BE2C (cell line): Measurements from ENCODE around the gene HOXA7.

ENCODE experiments used
- DNase-seq: peaks from one replicate; pipeline ENCODE4 v3.0.0-alpha.2; 2020
- H3K27me3 ChIP-seq: fragments of 250-450 bp; sonication (Bioruptor Pico); 2 replicates; pipeline ENCODE4 v1.5.1; 2020; ENCODE audit warnings: mild to moderate bottlenecking
- H3K36me3 ChIP-seq: fragments of 250-450 bp; sonication (Bioruptor Pico); 2 replicates; pipeline ENCODE4 v1.5.1; 2020; ENCODE audit warnings: mild to moderate bottlenecking
- H3K4me1 ChIP-seq: fragments of 250-450 bp; sonication (Bioruptor Pico); 2 replicates; pipeline ENCODE4 v1.5.1; 2020
- H3K4me3 ChIP-seq: 2 replicates; pipeline ENCODE4 v1.5.1; 2011; ENCODE audit warnings: low read depth, low read length
- H3K9me3 ChIP-seq: fragments of 250-450 bp; sonication (Bioruptor Pico); 2 replicates; pipeline ENCODE4 v1.5.1; 2020
- CTCF ChIP-seq: IDR thresholded peaks from 2 replicates; pipeline ENCODE4 v1.5.1; 2012; ENCODE audit warnings: mild to moderate bottlenecking, low read depth, low read length

The HOXA7 gene

DNA sequence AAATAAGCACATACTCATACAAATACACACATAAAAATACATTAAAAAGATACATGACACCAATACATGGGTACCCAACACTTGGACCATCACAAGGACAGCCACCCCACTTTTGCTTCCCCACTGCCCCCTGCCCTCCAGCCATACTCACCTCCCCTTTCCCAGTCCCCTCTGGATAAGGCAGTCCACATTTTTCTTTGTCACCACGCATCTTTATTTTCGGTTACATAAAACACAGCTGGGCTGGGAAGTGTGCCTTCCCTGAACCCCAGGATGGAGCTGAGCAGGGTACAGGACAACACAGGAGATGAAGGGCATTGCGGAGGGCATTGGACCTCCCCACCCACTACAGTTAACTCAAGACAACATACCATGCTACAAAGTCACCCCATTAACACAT, 2.9 kb downstream of the HOXA7 start:
- no peak for TF ChIP-seq CTCF
- DNase-seq = no peak
- no peaks in the 10 kb centered on the region for H3K4me1 ChIP-seq
- peaks cover 100% of the 10 kb centered on the region for H3K27me3 ChIP-seq
- no peaks in the 10 kb centered on the region for H3K9me3 ChIP-seq
- H3K36me3 ChIP-seq = no peaks in the 10 kb centered on the region
- H3K4me3 ChIP-seq = no peak overlapping the region

- H3K4me1 ChIP-seq = no peaks in the 10 kb centered on the region
- no peaks in the 10 kb centered on the region for H3K9me3 ChIP-seq
- H3K27me3 ChIP-seq = peaks cover 100% of the 10 kb centered on the region
- DNase-seq = peak; percentile 3
- H3K36me3 ChIP-seq = no peaks in the 10 kb centered on the region
- H3K4me3 ChIP-seq = no peak overlapping the region
- TF ChIP-seq CTCF = no peak
Measured at GRCh38 chr7:27152816-27153442, 3.5 kb downstream of the HOXA7 start.

DNA sequence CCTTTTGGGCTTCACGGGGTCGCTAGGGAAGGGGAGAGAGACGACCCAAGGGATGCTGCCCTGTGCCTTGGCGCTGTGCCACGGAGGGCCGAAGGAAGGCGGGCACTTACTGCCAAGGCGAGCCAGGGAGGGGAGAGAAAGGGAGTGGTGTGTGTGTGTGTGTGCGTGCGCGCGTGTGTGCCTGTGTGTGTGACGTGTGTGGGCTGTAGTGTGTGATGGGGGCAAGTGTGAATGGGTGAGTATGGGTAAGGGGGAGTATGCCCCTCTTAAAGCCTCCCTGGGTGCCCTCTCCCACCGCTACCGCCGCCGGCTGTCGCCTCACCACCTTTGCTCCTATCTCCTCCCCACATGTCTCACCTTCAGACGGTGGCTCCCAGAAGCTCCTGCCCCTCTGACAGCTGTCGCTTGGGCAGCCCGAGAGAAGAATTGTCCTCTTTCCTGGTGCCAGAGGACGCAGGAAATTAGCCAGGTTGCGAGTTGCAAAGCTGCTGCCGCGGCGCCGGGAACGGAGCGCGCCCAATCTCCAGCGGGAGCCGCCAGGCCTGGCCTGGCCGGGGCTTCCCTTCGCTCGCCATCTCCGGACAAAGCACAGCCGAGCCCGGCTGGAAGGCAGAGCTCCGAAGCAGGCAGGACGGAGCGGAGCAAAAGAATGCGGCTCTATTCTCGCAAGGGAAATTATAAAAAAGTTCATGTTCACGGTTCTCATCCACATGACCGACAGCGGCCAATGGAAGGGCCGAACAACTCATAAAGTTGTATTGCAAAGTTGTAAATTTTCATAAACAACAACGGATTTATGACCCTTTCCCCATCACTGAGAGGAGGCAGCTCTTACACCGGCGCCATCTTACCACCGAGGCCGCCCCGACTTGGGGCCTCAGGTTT, 4.3 kb downstream of the HOXA7 start, which contains the start of gene HOXA3:
Gene HOXA3 (minus strand): TSS at position 653 of the 885 bp plus-strand sequence. CDS start 41,943 bp downstream, outside the sequence.
- no peak for TF ChIP-seq CTCF
- Histone ChIP-seq H3K9me3 (no peaks in the 10 kb centered on the region), H3K27me3 (peaks cover 100% of the 10 kb centered on the region), H3K4me3 (no peak within 1 kb of the TSS; the same call in 1 of the 2 replicates), H3K4me1 (no peaks in the 10 kb centered on the region), H3K36me3 (no peaks in the 10 kb centered on the region)
- peak; percentile 10 for DNase-seq

DNA sequence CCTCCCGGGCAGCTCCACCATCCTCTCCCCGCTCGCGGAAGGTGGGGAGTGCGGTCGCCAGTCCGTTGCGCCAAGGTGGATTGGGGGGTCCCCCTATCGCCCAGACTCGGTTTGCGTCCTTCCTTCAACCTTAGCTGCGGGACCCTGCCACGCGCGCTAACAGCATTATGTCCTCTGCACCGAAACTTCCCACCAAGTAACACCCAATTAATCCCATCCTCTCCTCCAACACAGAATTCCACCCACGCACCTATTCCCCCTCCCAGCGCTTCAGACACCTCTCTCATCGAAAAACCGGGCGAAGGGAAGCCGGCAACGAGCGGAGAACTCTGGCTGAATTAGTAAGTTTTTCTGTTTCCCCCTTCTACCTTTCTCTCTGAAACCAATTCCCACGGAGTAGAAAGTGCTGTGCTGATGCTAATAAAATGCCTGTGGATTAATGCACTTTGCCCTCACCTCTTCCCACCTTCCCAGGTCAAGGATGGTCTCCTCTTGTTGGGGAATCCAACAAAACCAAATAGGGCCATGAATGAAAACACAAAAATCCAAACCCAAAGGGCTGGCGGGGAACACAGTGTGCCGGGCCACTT, 5.0 kb downstream of the HOXA7 start:
- no peak for DNase-seq
- H3K4me3 ChIP-seq = peak overlapping the region; percentile 56

DNA sequence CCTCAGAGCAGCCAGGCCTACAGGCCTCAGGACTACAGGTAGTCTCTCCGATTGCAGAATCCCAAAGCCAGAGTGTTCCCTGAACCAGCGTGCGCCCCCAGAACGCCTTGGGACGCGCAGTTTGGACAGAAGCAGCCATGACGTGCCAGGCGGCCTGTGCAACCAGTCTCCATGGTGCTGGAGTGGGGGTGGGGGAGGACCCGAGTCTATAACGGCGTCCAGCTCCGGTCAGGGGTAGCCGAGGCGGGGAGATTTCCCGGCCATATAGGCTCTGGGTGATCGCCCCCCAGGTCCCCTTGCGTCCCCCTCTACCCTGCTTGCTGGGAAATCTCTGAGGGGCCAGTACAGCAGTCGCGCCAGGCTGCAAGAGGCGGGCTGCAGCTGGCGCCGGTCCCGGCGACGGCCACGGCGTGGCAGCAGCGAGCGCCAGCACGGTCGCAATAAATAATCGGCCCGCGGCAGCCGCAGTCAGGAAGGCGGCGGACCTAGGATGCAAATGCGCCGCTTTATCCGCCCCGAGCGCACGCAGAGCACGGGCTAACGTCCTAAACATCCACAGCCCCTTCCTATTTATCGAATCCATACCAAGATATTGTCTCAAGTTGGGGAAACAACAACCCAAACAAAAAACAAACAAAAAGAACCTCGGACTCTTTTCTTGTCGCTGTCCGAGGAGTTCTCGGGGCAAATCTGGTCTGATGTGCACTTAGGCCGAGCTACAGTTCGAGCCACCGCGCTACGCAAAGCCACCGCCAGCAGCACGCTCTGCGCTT, 5.7 kb downstream of the HOXA7 start:
- peak overlapping the region; percentile 56 for H3K4me3 ChIP-seq
- no peaks in the 10 kb centered on the region for H3K36me3 ChIP-seq
- TF ChIP-seq CTCF = peak; percentile 72
- DNase-seq = peak; percentile 77
- no peaks in the 10 kb centered on the region for H3K9me3 ChIP-seq
- no peaks in the 10 kb centered on the region for H3K4me1 ChIP-seq
- H3K27me3 ChIP-seq = peaks cover 100% of the 10 kb centered on the region

More for the DNA sequence above, 5.0 kb downstream of the HOXA7 start:
- peaks cover 100% of the 10 kb centered on the region for H3K27me3 ChIP-seq
- H3K36me3 ChIP-seq = no peaks in the 10 kb centered on the region
- TF ChIP-seq CTCF = no peak
- H3K9me3 ChIP-seq = no peaks in the 10 kb centered on the region
- no peaks in the 10 kb centered on the region for H3K4me1 ChIP-seq
